RCC 7860 (cell line): ENCODE data around the gene ALG1L2.
"Not testable (repeated sequence)": the region's sequence is repeated elsewhere in the genome, so short reads cannot be mapped to it uniquely, and the experiment has no call there.

Experiments
- DNase-seq: peaks from one replicate; pipeline ENCODE4 v3.0.0-alpha.2; 2015; ENCODE audit warnings: low spot score
- FAIRE-seq: peaks from 2 replicates; lab custom pipeline; 2012; peaks lifted over from hg19 to GRCh38; lab: Jason Lieb, UNC

Gene ALG1L2

GRCh38 chr3:130081351-130081881 lies at the start of gene ALG1L2:
TSS of gene ALG1L2 (plus strand) at chr3:130081831. CDS start at chr3:130082017, 186 bp downstream.
- FAIRE-seq (no peak), DNase-seq (no peak)

- DNase-seq, FAIRE-seq: not testable (repeated sequence)
Measured at GRCh38 chr3:130037126-130037815, 44.4 kb upstream of the ALG1L2 start.

- FAIRE-seq: not testable (repeated sequence)
Measured at GRCh38 chr3:130042736-130043135, 38.9 kb upstream of the ALG1L2 start.

GRCh38 chr3:130043658-130044057 lies 38.0 kb upstream of the ALG1L2 start:
- not testable (repeated sequence) for FAIRE-seq, DNase-seq

More at GRCh38 chr3:130042736-130043135, 38.9 kb upstream of the ALG1L2 start:
- DNase-seq: not testable (repeated sequence)

GRCh38 chr3:130044370-130044769 lies 37.3 kb upstream of the ALG1L2 start:
- FAIRE-seq (no peak), DNase-seq (no peak)

- FAIRE-seq (no peak), DNase-seq (no peak)
Measured at GRCh38 chr3:130048726-130049125, 32.9 kb upstream of the ALG1L2 start.

- FAIRE-seq, DNase-seq: not testable (repeated sequence)
Measured at GRCh38 chr3:130052366-130052765, 29.3 kb upstream of the ALG1L2 start.

GRCh38 chr3:130052965-130053364 lies 28.7 kb upstream of the ALG1L2 start:
- FAIRE-seq, DNase-seq: not testable (repeated sequence)

GRCh38 chr3:130057536-130058266 lies 23.9 kb upstream of the ALG1L2 start:
- not testable (repeated sequence) for FAIRE-seq, DNase-seq

GRCh38 chr3:130058267-130058657 lies 23.4 kb upstream of the ALG1L2 start:
- not testable (repeated sequence) for DNase-seq, FAIRE-seq

- not testable (repeated sequence) for FAIRE-seq, DNase-seq
Measured at GRCh38 chr3:130058716-130059115, 22.9 kb upstream of the ALG1L2 start.

GRCh38 chr3:130059162-130059561 lies 22.5 kb upstream of the ALG1L2 start:
- not testable (repeated sequence) for DNase-seq, FAIRE-seq

GRCh38 chr3:130073582-130073981 lies 8.0 kb upstream of the ALG1L2 start:
- no peak for FAIRE-seq
- no peak for DNase-seq

- FAIRE-seq (no peak), DNase-seq (no peak)
Measured at GRCh38 chr3:130077636-130078035, 4.0 kb upstream of the ALG1L2 start.

- DNase-seq, FAIRE-seq: not testable (repeated sequence)
Measured at GRCh38 chr3:130083363-130084090, 1.9 kb downstream of the ALG1L2 start.

- DNase-seq: no peak
- FAIRE-seq: no peak
Measured at GRCh38 chr3:130084436-130084980, 2.9 kb downstream of the ALG1L2 start.

- DNase-seq (no peak), FAIRE-seq (no peak)
Measured at GRCh38 chr3:130085881-130086280, 4.2 kb downstream of the ALG1L2 start.

- FAIRE-seq, DNase-seq: not testable (repeated sequence)
Measured at GRCh38 chr3:130086628-130087027, 5.0 kb downstream of the ALG1L2 start.

- no peak for DNase-seq
- no peak for FAIRE-seq
Measured at GRCh38 chr3:130088061-130088460, 6.4 kb downstream of the ALG1L2 start.

- not testable (repeated sequence) for DNase-seq, FAIRE-seq
Measured at GRCh38 chr3:130090681-130091080, 9.1 kb downstream of the ALG1L2 start.

GRCh38 chr3:130091958-130092357 lies 10.3 kb downstream of the ALG1L2 start:
- DNase-seq (no peak), FAIRE-seq (no peak)
